Measurements from ENCODE around the gene HHAT. TPM values are rescaled to one million over a fixed set of nuclear protein-coding genes. Genes with fewer than 3 reads are reported as not detected.

The HHAT gene
- total and polyA plus RNA-seq, 2 donors (not counting 3 experiments of a cell fraction or from before 2014, with no cell fraction given), result 2.4 to 4.3 TPM

DNA sequence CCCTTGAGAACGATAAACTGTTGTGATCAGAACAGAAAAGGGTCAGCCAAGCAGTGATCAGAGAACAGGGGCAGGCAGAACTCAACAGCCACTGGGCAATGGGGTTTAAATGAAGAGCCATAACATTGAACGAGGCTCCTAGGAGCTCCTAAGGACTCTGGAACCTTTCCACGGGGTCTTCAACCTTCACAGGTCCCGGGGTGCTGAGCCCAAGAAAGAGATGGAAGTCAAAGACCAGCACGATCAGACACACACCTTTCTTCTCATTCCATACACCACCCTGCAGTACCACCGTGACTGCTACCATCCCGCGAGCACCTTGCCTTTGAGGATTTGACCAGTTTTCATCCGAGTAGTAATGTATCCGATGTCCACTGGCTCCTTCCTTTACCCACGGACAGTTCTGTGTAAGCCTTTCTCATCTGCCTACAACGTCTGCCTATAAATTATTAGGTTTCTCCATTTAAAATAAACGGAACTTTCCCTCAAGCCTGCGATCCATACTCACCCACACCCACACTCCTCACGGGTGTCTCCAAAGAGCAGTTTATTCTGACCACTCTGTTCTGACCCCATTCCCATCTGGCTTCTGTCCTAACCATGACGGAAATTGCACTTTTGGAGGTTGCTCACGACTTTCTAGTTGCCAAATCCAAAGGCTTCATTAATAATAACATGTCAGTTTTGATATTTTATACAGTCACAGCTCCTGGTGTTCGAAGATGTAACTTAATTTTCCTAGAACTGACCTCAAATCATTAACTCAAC, 16.8 kb upstream of the HHAT start:
- intact Hi-C loops (cut with micrococcal nuclease), result loop anchor here (1.0 to 5.0 kb wide), 11 partner anchors 17 to 452 kb away; no protein-coding TSS in a partner anchor
- H3K9ac ChIP-seq (replicated peaks; ENCODE audit: extremely low read depth, insufficient read depth, low read length), result no peak overlapping the region
- peak; percentile 46 for FAIRE-seq
- H3K9me3 ChIP-seq (replicated peaks; ENCODE audit: control insufficient read depth, insufficient read depth, low read length), result no peaks in the 10 kb centered on the region
- peak overlapping the region; percentile 23 for H3K4me2 ChIP-seq (ENCODE audit: insufficient read depth, low read length)
- H4K20me1 ChIP-seq (replicated peaks; ENCODE audit: control insufficient read depth, extremely low read depth, insufficient read depth, low read length), result no peaks in the 10 kb centered on the region
- CTCF ChIA-PET, result interaction anchor here (0.6 to 10.6 kb wide), 13 partner anchors 17 to 285 kb away, joined by 3 to 57 read pairs (median 3); no protein-coding TSS in a partner anchor
- peaks cover 6% of the 10 kb centered on the region for H3K4me1 ChIP-seq (ENCODE audit: control insufficient read depth, extremely low read depth, insufficient read depth, low read length)
- H3K9me1 ChIP-seq (replicated peaks; ENCODE audit: control insufficient read depth, extremely low read depth, insufficient read depth, low read length), result no peaks in the 10 kb centered on the region
- BruUV-seq (replicated peaks), result no TSS peak
- TF ChIP-seq GATA2 (IDR thresholded peaks at IDR 0.05; ENCODE audit: insufficient read depth, insufficient read length, low read depth, low read length) (no peak), POLR2AphosphoS5 (IDR thresholded peaks at IDR 0.05; ENCODE audit: insufficient read depth, low read depth, low read length) (peak; percentile 3)
- peaks cover 0 to 2% of the 10 kb centered on the region in 2 experiments for H3K27me3 ChIP-seq (ENCODE audit: control insufficient read depth in 2 of 2, insufficient read depth in 2 of 2, low read length in 2 of 2)
- POLR2A ChIA-PET, result no interaction called here
- peak overlapping the region; percentile 67 for H2AFZ ChIP-seq (ENCODE audit: low read depth, low read length)
- no peaks in the 10 kb centered on the region for H3K79me2 ChIP-seq (ENCODE audit: control insufficient read depth, insufficient read depth, low read length)
- no peak overlapping the region for H3K27ac ChIP-seq (ENCODE audit: insufficient read depth, low read depth, low read length)
- H3K4me3 ChIP-seq (replicated peaks in 1 of 3; ENCODE audit: insufficient read depth in 1 of 3, low read depth in 1 of 3, low read length in 3 of 3), result no peak overlapping the region
- no peak for DNase-seq (ENCODE audit: low read depth, low spot score)
- dilution Hi-C loops (cut with MboI; ENCODE audit: extremely low pct_ligation_motif_present, low sequenced_read_pairs), result no loop called here
- no peaks in the 10 kb centered on the region for H3K36me3 ChIP-seq (ENCODE audit: control insufficient read depth in 2 of 2, extremely low read depth in 1 of 2, insufficient read depth in 2 of 2, low read length in 2 of 2)

DNA sequence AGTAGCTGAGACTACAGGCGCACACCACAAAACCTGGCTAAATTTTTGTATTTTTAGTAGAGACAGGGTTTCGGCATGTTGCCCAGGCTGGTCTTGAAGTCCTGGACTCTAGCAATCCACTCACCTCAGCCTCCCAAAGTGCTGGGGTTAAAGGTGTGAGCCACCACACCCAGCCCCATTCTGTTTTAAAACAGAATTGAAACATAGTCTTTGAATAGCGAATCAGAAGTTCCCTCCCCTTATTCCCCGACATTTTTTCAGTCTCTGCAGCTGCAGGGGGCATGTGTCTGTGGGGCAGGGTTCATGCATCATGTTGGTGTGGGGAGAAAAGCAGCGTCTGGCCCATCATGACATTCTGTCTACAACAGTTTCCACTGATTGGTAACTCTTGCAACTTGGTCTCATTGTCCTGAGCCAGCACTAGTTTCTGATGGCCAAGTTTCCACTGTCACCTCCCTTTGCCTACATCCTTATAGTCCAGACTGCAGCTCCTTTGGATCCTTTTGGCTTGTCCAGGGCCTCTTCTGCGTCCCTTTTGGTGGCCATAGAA, 15.6 kb upstream of the HHAT start:
- no peaks in the 10 kb centered on the region for H3K79me2 ChIP-seq (ENCODE audit: control insufficient read depth, insufficient read depth, low read length)
- H4K20me1 ChIP-seq (replicated peaks; ENCODE audit: control insufficient read depth, extremely low read depth, insufficient read depth, low read length), result no peaks in the 10 kb centered on the region
- TF ChIP-seq POLR2AphosphoS5 (IDR thresholded peaks at IDR 0.05; ENCODE audit: insufficient read depth, low read depth, low read length) (no peak), FOS (IDR thresholded peaks at IDR 0.05; ENCODE audit: borderline replicate concordance, insufficient read depth, low read length) (no peak), GATA2 (IDR thresholded peaks at IDR 0.05; ENCODE audit: insufficient read depth, insufficient read length, low read depth, low read length) (no peak), EZH2 (IDR thresholded peaks at IDR 0.05; ENCODE audit: borderline replicate concordance, low read depth, low read length, severe bottlenecking) (no peak)
- no peak for FAIRE-seq
- ChIA-PET POLR2A (interaction anchor here (0.7 kb wide), 1 partner anchor 91 kb away, joined by 6 read pairs; no protein-coding TSS in a partner anchor), CTCF (interaction anchor here (0.6 to 10.6 kb wide), 5 partner anchors 79 to 1163 kb away, joined by 3 to 57 read pairs (median 4); no protein-coding TSS in a partner anchor)
- H3K9ac ChIP-seq (replicated peaks; ENCODE audit: extremely low read depth, insufficient read depth, low read length), result no peak overlapping the region
- H2AFZ ChIP-seq (ENCODE audit: low read depth, low read length), result no peak overlapping the region
- no peaks in the 10 kb centered on the region for H3K9me1 ChIP-seq (replicated peaks; ENCODE audit: control insufficient read depth, extremely low read depth, insufficient read depth, low read length)
- intact Hi-C loops (cut with micrococcal nuclease), result loop anchor here (5.0 kb wide), 1 partner anchor 436 kb away; no protein-coding TSS in a partner anchor
- dilution Hi-C loops (cut with MboI; ENCODE audit: extremely low pct_ligation_motif_present, low sequenced_read_pairs), result no loop called here
- no peak overlapping the region for H3K27ac ChIP-seq (ENCODE audit: insufficient read depth, low read depth, low read length)
- H3K36me3 ChIP-seq (ENCODE audit: control insufficient read depth in 2 of 2, extremely low read depth in 1 of 2, insufficient read depth in 2 of 2, low read length in 2 of 2), result no peaks in the 10 kb centered on the region
- peaks cover 6% of the 10 kb centered on the region for H3K4me1 ChIP-seq (ENCODE audit: control insufficient read depth, extremely low read depth, insufficient read depth, low read length)
- no peak overlapping the region for H3K4me2 ChIP-seq (ENCODE audit: insufficient read depth, low read length)
- H3K27me3 ChIP-seq (ENCODE audit: control insufficient read depth in 2 of 2, insufficient read depth in 2 of 2, low read length in 2 of 2), result peaks cover 0 to 2% of the 10 kb centered on the region in 2 experiments
- no TSS peak for BruUV-seq (replicated peaks)
- no peak for DNase-seq (ENCODE audit: low read depth, low spot score)
- H3K4me3 ChIP-seq (replicated peaks in 1 of 3; ENCODE audit: insufficient read depth in 1 of 3, low read depth in 1 of 3, low read length in 3 of 3), result no peak overlapping the region
- H3K9me3 ChIP-seq (replicated peaks; ENCODE audit: control insufficient read depth, insufficient read depth, low read length), result no peaks in the 10 kb centered on the region
